Superior temporal gyrus (tissue), 1 donor: ENCODE results near the gene COL13A1.
A peak's percentile ranks its signal among the peaks of the same experiment; 100 is the strongest.

Source experiments
- DNase-seq: peaks from one replicate; pipeline ENCODE4 v3.0.0-alpha.2; 2016; ENCODE audit errors: extremely low spot score

COL13A1 gene

DNA sequence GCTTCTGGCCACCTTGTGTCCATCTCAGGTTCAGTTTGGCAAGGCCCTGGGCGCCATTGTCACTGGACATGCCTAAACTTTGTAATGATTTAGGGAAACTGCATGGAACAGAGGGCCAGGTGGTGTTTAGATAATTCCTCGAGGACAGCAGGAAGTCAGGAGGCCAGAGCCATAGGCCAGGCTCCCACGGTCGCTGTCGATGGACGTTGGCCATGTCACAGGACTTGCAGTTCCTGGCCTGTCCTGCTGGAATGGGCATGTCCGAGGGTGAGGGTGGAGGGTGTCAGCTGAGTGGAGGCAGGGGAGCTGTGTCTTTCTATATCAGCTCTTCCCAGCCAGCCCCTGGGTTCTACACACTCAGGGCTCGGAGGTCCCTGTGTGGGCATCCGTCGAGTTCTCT, 143.1 kb downstream of the COL13A1 start:
- no peak for DNase-seq

DNA sequence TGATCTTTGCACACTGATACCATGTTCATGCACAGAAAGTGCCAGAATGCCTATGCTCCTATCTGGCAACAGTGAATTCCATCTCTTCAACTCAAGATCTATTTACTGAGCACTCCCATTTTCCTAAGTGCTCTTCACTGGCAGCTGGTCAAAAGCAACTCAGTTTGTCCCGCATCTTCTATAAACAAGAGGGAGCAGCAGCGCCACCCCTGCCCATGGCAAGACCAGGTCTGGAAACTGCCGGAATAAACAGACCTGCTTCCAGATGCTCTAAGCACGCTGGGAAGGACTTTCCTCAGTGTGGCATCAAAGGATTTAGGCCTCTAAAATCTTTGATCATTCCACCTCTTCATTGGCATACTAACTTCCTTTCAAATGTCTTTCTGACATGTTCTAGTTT, 146.6 kb downstream of the COL13A1 start:
- no peak for DNase-seq

DNA sequence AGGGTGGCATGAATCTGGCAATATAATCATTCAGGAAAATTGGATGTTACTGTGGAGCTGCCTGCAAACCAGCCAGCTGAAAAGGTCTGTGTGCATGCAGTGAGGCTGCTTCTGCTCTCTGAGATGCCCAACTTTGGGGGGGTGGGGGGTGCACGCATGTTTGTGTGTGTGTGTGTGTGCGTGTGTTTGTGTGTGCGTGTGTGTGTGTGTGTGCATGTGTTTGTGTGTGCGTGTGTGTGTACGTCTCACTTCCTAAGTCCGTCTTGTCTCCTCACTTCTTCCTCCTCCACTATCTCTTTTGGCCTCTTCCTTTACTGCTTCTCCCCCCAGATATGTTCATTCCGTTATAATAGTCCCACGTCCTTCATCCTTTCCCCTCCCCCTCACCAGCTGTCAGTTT, 148.1 kb downstream of the COL13A1 start:
- DNase-seq = no peak

DNA sequence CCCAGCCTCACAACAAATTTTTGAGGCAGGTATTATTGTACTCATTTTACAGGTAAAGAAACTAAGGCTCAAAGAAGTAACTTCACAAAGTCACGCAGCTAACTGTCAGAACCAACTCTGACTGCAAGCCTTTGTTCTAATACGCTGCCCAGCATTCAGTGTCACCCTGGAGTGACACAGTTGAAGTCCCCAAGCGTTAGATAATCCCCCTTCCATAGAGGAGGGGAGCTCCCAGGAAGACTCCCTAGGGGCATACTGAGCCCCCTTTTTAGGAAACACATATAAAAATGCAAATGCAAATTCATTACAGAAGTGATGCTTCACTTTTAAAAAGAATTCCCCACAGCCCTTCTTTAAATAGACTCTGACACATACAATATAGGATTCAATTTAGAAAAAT, 150.0 kb downstream of the COL13A1 start:
- DNase-seq = no peak

GRCh38 chr10:69952069-69952800, 150.5 kb downstream of the COL13A1 start:
- no peak for DNase-seq

DNA sequence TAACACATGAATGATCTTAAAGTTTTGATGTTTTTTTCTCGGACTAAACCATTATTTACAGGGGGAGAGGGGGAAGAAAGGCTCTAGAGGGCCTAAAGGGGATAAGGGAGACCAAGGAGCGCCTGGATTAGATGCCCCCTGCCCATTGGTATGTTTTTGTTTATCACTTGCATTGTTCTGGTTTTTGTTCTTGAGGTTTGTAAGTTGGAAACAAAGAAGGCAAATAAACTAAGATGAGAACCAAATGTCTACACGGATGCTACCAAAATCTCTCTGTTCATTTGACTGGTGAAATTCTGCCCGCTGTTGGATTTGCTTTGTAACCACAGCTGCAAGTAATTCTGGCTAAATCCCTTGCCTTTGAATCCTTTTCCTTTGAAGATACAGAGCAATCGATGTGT, 151.1 kb downstream of the COL13A1 start:
- DNase-seq = no peak

DNA sequence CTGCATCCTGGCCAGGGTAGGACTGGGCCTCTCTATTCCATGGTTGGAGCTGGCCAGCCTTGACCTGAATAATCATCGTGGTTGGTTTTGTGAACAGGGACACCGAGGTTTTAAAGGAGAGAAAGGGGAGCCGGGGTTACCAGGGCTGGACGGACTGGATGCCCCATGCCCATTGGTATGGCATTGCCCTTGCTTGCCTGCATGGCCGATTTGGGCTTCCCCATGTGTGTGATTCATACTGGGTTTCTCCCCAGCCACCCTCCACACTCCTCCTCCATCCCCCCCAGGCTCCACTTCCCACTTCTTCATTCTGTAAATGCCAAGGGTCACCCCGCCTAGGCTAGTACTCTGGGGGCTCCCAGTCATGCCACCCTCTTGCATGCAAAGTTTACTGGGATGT, 152.1 kb downstream of the COL13A1 start:
- DNase-seq = no peak

DNA sequence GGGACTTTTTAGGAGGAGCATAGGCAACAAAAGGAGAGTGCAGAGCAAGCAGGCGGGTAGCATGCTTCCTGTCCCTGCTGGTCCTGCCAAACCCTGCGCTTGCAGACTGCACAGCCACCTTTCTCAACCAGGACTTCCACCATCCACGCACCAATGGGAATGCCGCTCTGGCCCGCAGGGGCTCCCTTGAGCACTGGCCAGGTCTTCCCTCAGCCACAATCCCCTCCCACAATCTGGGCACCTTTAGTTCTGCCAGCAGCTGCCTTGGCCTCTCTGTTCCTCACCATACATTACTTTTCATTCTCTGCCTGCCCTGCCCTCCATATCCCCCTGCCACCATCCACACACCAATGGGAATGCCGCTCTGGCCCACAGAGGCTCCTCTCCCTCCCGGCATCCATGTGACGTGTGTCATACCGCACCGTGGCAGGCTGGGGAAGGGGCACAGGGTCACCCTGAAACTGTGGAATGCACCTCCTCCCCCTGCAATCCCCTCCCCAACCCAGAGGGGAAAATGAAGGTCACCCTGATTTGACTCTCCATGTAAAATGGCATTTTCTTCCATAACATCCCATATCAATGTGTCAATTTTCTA, 153.6 kb downstream of the COL13A1 start:
- DNase-seq = no peak

GRCh38 chr10:69955897-69956740, 154.4 kb downstream of the COL13A1 start:
- no peak for DNase-seq

- DNase-seq = no peak
These were observed 155.1 kb downstream of the COL13A1 start for GRCh38 chr10:69956741-69957230.

DNA sequence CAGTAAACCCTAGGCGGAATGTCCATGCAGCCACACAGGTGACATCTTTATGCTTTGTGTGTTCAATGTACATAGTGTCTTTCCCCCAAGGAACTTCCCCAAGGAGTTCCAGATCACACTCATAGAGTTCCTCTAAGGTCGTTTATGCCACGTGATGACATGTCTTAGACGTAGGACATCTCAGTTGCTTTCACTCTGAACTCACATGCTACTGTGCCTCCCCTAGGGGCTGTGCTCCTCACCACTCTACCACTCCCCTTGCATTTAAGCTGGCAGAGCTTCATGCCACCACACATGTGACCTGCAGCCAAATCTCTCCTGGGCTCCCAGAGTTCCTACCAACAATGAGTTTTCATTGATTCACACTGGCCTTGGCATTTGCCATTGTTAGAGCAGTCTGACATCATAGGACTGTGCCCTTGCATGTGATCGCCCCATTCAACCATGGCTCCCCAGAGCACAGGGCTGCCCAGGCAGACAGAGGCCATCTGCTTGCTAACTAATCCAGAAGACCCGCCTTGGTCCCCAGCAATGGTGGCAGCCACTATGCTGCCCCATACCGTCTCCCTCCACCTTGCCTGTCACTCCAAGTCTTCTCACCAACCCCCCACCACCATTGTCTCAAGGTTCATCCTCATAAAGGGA, 155.7 kb downstream of the COL13A1 start:
- DNase-seq = no peak

GRCh38 chr10:69957886-69958555, 156.3 kb downstream of the COL13A1 start:
- peak; percentile 38 for DNase-seq

DNA sequence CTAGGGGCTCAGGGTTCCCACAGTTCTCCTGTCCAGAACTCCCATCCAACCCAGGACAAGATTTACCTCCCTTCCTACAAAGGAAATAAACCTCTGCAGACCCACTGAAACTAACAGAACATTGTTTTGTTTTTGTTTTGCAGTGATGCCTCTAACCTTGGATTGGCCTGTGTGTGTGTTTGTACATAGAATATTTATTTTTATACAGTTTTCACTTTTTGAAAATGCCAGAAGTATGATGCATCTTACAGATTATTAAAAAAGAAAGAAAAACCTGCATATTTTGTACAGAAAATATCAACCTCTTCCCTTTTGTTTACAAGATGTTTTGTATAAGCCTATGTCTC, 156.8 kb downstream of the COL13A1 start:
- DNase-seq = no peak

DNA sequence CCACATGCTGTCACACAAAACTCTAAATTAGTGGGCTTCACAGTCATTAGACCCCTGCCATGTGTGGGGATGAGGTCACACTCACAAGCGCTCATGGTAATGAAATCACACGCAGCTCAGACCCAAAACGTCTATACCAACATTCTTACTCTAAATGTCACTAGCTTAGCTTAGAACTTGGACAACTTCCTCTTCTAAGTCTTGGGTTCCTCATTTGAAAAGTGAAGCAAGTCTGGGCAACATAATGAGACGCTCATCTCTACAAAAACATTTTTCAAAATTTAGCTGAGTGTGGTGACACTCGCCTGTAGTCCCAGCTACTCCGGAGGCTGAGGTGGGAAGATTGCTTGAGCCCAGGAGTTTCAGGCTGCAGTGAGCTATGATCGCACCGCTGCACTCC, 158.2 kb downstream of the COL13A1 start:
- DNase-seq = no peak

GRCh38 chr10:69960606-69960987, 158.9 kb downstream of the COL13A1 start:
- no peak for DNase-seq

- DNase-seq = no peak
These were observed 159.5 kb downstream of the COL13A1 start for GRCh38 chr10:69960988-69961880.

GRCh38 chr10:69961881-69962745, 160.4 kb downstream of the COL13A1 start:
- DNase-seq = no peak

GRCh38 chr10:69962746-69963135, 161.0 kb downstream of the COL13A1 start:
- no peak for DNase-seq

DNA sequence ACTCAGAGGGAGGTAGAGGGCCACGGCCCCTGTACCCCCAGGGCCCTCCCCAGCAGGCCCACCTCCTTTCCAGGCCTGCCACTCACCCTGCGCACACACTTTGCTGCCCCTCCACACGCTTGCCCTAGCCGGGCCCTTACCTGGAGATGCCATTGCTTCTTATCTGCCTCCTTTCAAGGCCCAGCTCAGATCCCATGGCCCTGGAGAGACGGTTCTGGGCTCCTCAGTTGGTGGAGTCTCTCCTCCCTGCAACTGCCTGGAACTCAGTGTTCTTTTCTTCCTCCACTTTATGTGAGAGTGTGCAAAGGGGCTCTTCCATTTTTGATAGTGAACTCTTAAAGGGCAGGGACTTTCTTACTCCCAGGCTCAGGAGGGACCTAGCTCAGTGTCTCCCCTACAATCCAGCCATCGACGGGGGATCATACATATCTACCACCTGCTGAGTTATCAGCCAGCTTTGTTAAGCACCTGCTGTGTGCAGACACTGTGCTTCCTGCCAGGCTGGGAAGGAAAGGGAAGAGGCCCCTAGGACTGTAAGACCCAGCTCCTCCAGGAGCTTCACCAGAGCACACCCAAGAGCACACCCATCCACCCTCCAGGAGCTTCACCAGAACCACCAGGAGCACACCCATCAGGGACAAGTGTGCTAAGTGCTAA, 161.6 kb downstream of the COL13A1 start:
- DNase-seq = no peak
